ENCODE results near the gene MBLAC1.

Gene MBLAC1

DNA sequence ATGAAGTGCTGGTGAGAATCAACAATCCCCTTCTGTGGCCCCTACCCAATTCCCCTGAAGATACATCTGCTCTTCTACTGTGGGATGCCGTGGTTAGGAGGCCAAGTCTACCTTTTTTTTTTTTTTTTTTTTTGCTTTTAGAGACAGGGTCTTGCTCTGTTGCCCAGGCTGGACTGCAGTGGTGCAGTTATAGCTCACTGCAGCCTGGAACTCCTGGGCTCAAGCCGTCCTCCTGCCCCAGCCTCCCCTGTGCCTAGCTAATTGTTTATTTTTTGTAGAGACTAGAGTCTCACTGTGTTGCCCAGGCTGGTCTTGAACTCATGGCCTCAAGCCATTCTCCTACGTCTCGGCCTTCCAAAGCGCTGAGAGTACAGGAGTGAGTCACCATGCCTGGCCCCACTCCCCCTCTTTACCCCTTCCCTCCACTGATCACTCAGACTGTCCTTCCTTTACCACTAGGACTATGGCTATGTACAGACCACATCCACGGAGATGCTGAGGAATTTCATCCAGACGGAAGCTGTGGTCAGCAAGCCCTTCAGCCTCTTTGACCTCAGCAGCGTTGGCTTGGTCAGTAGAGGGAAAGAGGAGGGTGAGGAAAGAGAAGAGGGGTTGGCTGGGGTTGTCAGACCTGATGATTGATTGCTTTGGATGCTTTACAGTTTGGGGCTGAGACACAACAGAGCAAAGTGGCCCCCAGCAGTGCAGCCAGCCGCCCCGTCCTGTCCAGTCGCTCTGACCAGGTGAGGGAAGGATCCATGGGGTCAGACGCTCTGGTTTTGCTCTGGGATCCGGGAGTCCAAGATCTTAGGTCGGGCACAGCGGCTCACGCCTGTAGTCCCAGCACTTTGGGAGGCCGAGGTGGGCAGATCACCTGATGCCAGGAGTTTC is 23.6 kb upstream of the MBLAC1 start:
- Histone ChIP-seq H4K20me1 (ENCODE audit: insufficient read depth, low read length) (peaks cover 18% of the 10 kb centered on the region), H2AFZ (ENCODE audit: low read depth, low read length) (no peak overlapping the region), H3K4me2 (ENCODE audit: low read length) (peak overlapping the region; percentile 81), H3K9ac (ENCODE audit: low read length) (no peak overlapping the region), H3K4me1 (ENCODE audit: low read length) (peaks cover 12% of the 10 kb centered on the region), H3K36me3 (replicated peaks; ENCODE audit: low read depth, low read length) (peaks cover 23% of the 10 kb centered on the region), H3K4me3 (ENCODE audit: low read length) (no peak overlapping the region), H3K79me2 (ENCODE audit: low read length) (peaks cover 38% of the 10 kb centered on the region), H3K27me3 (ENCODE audit: low read depth, low read length) (no peaks in the 10 kb centered on the region), H3K27ac (ENCODE audit: low read length) (no peak overlapping the region), H3K9me3 (ENCODE audit: insufficient read depth, low read length) (no peaks in the 10 kb centered on the region)
- TF ChIP-seq, protein P1, sequence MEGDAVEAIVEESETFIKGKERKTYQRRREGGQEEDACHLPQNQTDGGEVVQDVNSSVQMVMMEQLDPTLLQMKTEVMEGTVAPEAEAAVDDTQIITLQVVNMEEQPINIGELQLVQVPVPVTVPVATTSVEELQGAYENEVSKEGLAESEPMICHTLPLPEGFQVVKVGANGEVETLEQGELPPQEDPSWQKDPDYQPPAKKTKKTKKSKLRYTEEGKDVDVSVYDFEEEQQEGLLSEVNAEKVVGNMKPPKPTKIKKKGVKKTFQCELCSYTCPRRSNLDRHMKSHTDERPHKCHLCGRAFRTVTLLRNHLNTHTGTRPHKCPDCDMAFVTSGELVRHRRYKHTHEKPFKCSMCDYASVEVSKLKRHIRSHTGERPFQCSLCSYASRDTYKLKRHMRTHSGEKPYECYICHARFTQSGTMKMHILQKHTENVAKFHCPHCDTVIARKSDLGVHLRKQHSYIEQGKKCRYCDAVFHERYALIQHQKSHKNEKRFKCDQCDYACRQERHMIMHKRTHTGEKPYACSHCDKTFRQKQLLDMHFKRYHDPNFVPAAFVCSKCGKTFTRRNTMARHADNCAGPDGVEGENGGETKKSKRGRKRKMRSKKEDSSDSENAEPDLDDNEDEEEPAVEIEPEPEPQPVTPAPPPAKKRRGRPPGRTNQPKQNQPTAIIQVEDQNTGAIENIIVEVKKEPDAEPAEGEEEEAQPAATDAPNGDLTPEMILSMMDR (IDR thresholded peaks at IDR 0.05; ENCODE audit: low read depth, low read length): no peak
- no peak for TF ChIP-seq EZH2phosphoT487 (IDR thresholded peaks at IDR 0.05; ENCODE audit: low read depth)

GRCh38 chr7:100105534-100105933 is 21.2 kb upstream of the MBLAC1 start:
- H2AFZ ChIP-seq (ENCODE audit: low read depth, low read length): no peak overlapping the region
- no peaks in the 10 kb centered on the region for H4K20me1 ChIP-seq (ENCODE audit: insufficient read depth, low read length)
- no peak overlapping the region for H3K4me2 ChIP-seq (ENCODE audit: low read length)
- H3K4me1 ChIP-seq (ENCODE audit: low read length): peaks cover 6% of the 10 kb centered on the region
- peaks cover 17% of the 10 kb centered on the region for H3K36me3 ChIP-seq (replicated peaks; ENCODE audit: low read depth, low read length)
- peaks cover 15% of the 10 kb centered on the region for H3K79me2 ChIP-seq (ENCODE audit: low read length)
- no peaks in the 10 kb centered on the region for H3K9me3 ChIP-seq (ENCODE audit: insufficient read depth, low read length)
- TF ChIP-seq, protein P1 (IDR thresholded peaks at IDR 0.05; ENCODE audit: low read depth, low read length): no peak
- no peak for TF ChIP-seq EZH2phosphoT487 (IDR thresholded peaks at IDR 0.05; ENCODE audit: low read depth)
- no peak overlapping the region for H3K9ac ChIP-seq (ENCODE audit: low read length)
- H3K27me3 ChIP-seq (ENCODE audit: low read depth, low read length): no peaks in the 10 kb centered on the region
- H3K27ac ChIP-seq (ENCODE audit: low read length): no peak overlapping the region
- no peak overlapping the region for H3K4me3 ChIP-seq (ENCODE audit: low read length)

DNA sequence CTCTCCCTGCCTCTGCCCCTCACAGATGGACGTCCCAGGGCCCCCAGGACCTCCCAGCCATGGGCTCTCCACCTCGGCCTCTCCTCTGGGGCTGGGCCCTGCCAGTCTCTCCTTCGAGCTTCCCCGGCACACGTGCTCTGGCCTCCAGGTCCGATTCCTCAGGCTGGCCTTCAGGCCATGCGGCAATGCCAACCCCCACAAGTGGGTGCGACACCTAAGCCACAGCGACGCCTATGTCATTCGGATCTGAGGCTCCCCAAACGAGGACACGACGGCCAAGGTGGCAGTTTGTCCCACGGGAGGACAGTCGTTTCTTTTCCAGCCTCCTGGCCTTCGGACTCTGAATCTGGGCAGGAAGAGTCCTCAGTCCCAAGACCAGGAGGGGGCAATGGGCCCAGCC is 20.1 kb upstream of the MBLAC1 start:
- Histone ChIP-seq H3K27me3 (ENCODE audit: low read depth, low read length) (no peaks in the 10 kb centered on the region), H3K36me3 (replicated peaks; ENCODE audit: low read depth, low read length) (peaks cover 24% of the 10 kb centered on the region), H4K20me1 (ENCODE audit: insufficient read depth, low read length) (no peaks in the 10 kb centered on the region), H3K79me2 (ENCODE audit: low read length) (peaks cover 8% of the 10 kb centered on the region), H3K4me1 (ENCODE audit: low read length) (peaks cover 6% of the 10 kb centered on the region), H3K4me2 (ENCODE audit: low read length) (no peak overlapping the region), H3K9me3 (ENCODE audit: insufficient read depth, low read length) (no peaks in the 10 kb centered on the region), H3K27ac (ENCODE audit: low read length) (no peak overlapping the region), H2AFZ (ENCODE audit: low read depth, low read length) (no peak overlapping the region), H3K9ac (ENCODE audit: low read length) (no peak overlapping the region), H3K4me3 (ENCODE audit: low read length) (no peak overlapping the region)
- TF ChIP-seq, protein P1 (IDR thresholded peaks at IDR 0.05; ENCODE audit: low read depth, low read length): no peak
- TF ChIP-seq EZH2phosphoT487 (IDR thresholded peaks at IDR 0.05; ENCODE audit: low read depth): no peak

DNA sequence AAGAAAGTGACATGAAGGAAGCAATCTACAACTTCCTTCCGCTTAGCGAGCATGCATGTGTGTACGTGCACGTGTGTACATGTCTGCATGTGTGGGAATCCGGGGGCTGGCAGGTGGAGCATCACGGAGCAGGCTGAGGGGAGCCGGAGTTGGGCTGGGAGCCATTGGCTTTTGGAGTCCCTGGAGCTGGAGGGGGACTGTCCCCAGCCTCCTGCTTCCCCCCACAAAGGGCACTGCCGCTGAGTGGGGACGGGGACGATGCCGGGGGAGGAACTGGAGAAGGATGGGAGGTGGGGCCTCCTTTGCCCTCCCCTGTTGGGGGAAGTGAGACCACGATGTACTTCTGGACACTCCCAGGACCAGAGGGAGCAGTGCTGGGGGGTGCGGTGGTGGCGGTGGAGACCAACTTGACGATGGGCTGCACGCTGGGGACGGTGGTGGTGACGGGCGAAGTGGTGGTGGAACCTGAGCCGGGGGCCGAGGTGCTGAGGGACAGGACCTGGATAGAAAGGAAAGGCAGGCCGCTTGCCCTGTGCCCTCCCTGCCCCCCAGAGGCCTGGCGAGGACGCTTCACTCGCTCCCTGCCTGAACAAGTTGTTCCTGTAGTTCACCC is 19.5 kb upstream of the MBLAC1 start:
- Histone ChIP-seq H3K27me3 (ENCODE audit: low read depth, low read length) (no peaks in the 10 kb centered on the region), H3K27ac (ENCODE audit: low read length) (no peak overlapping the region), H3K4me1 (ENCODE audit: low read length) (peaks cover 6% of the 10 kb centered on the region), H4K20me1 (ENCODE audit: insufficient read depth, low read length) (no peaks in the 10 kb centered on the region), H3K4me3 (ENCODE audit: low read length) (no peak overlapping the region), H3K79me2 (ENCODE audit: low read length) (peaks cover 5% of the 10 kb centered on the region), H3K4me2 (ENCODE audit: low read length) (no peak overlapping the region), H3K9ac (ENCODE audit: low read length) (no peak overlapping the region), H3K36me3 (replicated peaks; ENCODE audit: low read depth, low read length) (peaks cover 30% of the 10 kb centered on the region), H3K9me3 (ENCODE audit: insufficient read depth, low read length) (no peaks in the 10 kb centered on the region), H2AFZ (ENCODE audit: low read depth, low read length) (no peak overlapping the region)
- TF ChIP-seq, protein P1 (IDR thresholded peaks at IDR 0.05; ENCODE audit: low read depth, low read length): no peak
- no peak for TF ChIP-seq EZH2phosphoT487 (IDR thresholded peaks at IDR 0.05; ENCODE audit: low read depth)
